ENCODE results near the gene PARM1.

PARM1 gene

DNA sequence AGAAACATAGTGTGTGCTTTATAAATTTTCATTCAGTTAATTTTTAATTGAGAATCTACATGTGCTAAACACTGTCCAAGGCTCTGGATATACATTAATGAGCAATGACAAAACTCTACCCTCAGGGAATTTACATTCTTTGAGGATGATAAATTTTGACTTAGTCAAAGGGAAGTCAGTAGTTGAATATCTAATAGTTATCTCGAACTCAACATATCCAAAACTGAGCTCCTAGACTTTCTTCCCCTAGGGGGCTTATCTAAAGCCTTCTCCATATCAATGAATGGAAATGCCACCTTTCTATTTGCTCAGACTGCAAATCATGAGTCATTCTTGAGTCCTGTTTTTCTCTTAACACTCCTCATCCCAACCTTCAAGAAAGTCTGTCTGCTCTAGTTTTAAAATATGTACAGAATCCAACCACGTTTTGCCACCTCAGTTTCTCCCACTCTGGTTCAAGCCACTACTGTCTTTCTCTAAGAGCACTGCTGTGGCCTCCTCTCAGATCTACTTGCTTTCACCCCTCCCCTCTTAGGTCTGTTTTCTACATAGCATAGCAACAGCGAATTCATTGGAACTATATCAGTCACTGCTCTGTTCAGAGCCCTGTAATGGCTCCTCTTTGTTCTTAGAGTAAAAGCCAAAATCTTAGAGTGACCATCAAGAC, 9.5 kb downstream of the PARM1 start:
- DNase-seq (ENCODE audit: low read depth): no peak

DNA sequence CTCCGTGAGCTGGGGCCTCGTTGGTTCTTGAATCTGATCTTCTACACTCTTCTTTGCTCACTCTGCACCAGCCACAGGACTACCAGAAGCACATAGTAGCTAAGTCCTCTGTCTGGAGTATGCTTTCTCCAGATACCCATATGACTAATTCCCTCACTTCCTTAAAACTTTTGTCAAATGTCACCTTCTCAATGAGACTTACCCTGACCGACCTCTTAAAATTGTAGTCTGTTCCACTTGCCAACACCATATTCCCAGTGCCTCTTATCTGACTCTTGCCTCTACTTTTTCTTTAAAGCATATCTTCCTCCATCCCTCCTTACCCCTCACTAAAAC, 10.0 kb downstream of the PARM1 start:
- DNase-seq (ENCODE audit: low read depth): no peak

DNA sequence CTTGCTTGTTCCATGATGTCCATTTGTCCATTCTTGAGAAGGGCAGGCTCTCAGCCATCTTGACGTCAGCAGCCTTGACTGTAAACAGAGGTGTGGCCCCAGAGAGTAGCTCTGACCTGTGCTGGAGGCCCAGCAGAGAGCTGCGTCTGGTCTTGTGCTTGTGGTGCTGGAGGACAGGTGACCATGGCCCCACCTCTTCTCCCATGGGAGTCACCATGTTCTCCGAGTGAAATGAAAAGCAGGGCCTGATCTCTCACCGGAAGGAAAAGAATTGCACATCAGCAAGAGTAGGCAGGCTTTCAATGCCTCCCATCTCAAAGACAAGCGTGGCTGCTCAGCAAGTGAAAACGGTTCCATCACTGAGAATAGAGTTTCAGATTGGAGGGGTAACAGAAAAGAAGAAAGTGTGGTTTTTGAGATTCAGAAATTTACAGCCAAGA, 11.5 kb downstream of the PARM1 start:
- no peak for DNase-seq (ENCODE audit: low read depth)

- no peak for DNase-seq (ENCODE audit: low read depth)
These were observed 13.3 kb downstream of the PARM1 start for GRCh38 chr4:74946196-74946595.

DNA sequence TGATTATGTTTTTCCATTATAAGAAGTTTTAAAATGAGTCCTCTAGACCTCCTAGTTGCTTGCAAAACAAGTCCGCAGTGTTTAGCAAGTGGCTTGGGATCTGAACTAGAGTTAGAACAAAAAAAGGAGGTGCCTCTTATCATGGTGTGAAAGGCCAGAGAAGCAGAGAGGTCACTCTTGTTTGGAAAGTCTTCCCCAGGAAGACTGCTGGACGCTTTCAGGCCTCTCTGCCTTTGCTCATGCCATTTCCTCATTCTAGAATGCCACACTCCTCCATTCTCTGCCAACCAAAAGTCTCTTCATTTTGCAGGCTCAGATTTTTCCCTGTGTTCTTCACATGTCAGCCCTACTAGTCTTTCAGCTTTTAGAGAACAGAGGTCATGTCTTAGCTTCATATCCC, 14.9 kb downstream of the PARM1 start:
- DNase-seq (ENCODE audit: low read depth): no peak

DNA sequence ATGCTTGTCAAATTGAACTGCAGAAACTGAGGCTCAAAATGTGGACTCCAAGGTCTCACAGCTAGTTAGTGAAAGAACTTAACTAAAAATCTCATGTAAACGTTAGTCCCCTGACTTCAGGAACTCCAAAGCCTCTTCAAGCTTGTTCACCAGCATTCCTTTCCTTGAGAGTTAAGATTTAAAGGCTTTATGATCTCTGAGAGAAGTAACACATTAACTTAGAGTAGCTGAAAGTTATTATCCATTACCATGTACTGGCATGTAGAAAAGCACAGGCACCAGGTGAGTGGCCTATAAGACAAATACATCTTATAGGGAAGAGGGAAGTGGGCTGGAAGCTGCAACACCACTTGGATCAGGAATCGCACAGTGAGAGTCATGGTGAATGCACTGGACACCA, 15.3 kb downstream of the PARM1 start:
- no peak for DNase-seq (ENCODE audit: low read depth)

GRCh38 chr4:74950200-74950599, 17.3 kb downstream of the PARM1 start:
- no peak for DNase-seq (ENCODE audit: low read depth)

GRCh38 chr4:74950882-74951281, 18.0 kb downstream of the PARM1 start:
- DNase-seq (ENCODE audit: low read depth): no peak

DNA sequence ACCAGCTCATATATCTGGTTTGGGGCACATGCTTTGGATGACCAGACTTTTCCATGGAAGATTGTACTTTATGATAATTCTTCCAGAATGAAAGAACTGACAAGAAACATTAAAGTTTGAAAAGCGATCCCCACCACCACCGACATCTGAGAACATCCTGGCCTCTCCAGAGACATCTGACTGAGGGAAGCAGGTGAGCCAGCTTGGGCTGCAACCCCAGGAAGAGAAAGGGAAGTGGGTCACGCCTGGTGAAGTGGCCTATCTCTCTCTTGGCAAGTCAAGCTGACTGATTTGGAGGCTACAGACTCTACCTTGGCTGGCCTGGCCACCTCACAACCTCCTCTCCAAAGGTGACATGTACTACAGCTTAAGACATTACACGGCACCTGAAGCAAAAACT, 20.7 kb downstream of the PARM1 start:
- DNase-seq (ENCODE audit: low read depth): no peak

- DNase-seq (ENCODE audit: low read depth): no peak
These were observed 26.0 kb downstream of the PARM1 start for GRCh38 chr4:74958881-74959280.

DNA sequence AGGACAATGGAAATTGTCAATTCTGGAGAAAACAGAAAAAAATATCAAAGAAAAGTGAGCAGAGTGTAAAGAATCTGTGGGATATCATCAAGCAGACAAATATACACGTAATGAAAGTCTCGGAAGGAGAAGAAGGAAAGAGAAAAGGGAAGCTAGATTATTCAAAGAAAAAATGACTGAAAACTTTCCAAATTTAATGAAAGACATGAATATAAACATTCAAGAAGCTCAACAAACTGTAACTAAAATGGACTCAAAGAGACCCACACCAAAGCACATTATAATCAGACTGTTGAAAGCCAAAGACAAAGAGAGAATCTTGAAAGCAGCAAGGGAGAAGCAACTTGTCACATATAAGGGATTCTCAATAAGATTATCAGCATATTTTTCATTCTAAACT, 28.3 kb downstream of the PARM1 start:
- no peak for DNase-seq (ENCODE audit: low read depth)

DNA sequence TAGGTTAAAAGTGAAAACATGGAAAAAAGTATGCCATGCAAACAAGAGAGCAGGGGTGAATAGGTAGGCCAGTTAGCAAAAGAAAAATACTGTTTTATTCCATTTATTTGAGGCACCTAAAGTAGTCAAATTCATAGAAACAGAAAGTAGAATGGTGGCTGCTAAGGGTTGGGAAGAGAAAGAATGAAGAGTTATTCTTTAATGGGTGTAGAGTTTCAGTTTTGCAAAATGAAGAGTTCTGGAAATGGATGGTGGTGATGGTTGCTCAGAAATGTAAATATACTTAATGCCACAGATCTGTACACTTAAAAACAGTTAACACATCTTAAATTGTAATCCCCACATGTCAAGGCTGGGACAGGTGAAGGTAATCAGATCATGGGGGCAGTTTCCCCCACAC, 29.7 kb downstream of the PARM1 start:
- no peak for DNase-seq (ENCODE audit: low read depth)

GRCh38 chr4:74964311-74964710, 31.4 kb downstream of the PARM1 start:
- DNase-seq (ENCODE audit: low read depth): no peak

GRCh38 chr4:74967324-74967723, 34.4 kb downstream of the PARM1 start:
- DNase-seq (ENCODE audit: low read depth): no peak

DNA sequence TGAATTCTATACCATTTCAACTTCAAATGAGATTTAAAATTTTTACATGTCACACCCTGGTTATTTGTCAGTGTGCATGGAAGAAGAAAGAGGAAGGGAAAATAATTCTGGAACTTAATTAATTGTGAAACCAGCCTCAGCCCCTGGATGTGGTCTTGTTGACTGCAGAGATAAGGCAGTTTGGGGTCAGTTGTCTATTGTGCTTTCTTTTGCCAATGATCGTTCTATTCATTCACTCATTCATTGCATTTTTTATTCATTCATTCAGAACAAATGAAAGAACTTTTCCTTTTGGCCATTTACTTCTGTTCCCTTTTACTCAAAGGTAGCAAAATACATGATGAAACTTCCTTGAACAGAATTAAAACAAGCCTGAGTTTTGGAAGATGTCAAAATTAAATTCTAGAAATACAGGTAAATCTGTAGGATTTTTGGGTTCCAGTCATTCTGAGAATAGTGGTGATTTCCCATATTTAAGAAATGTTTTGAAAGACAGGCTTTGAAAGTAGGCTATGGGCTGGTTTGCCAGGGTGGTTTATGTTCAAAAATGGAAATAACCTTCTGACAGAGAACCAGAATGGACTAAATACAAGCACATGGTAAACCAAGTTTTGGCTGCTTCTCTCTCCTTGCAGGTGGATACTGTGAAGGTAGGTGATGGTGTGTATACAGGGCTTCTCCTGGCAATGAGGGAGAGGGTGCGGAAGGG, 35.7 kb downstream of the PARM1 start:
- no peak for DNase-seq (ENCODE audit: low read depth)

- no peak for DNase-seq (ENCODE audit: low read depth)
These were observed 36.9 kb downstream of the PARM1 start for GRCh38 chr4:74969507-74970474.

- DNase-seq (ENCODE audit: low read depth): no peak
These were observed 37.7 kb downstream of the PARM1 start for GRCh38 chr4:74970577-74970976.

GRCh38 chr4:74971862-74972261, 38.9 kb downstream of the PARM1 start:
- no peak for DNase-seq (ENCODE audit: low read depth)

DNA sequence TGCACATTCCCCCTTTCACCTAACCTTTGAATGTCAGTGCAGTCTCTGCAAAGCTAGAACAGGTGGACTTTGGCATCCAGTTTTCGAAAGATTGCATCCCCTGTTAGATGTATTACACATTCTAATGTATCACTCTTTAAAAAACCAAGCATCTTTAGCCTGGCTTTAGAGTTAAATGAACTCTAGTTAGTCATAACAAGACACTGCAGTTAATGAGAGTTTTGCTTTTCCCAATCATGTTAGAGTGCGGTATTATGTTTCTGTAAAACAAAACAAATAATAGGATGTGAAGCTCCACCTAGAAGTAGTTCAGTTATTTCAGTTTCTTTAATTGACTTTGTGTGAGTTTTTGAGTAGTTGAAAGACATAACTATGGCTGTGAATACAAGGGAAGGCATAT, 42.2 kb downstream of the PARM1 start:
- no peak for DNase-seq (ENCODE audit: low read depth)

GRCh38 chr4:74975848-74976824, 43.2 kb downstream of the PARM1 start:
- no peak for DNase-seq (ENCODE audit: low read depth)

DNA sequence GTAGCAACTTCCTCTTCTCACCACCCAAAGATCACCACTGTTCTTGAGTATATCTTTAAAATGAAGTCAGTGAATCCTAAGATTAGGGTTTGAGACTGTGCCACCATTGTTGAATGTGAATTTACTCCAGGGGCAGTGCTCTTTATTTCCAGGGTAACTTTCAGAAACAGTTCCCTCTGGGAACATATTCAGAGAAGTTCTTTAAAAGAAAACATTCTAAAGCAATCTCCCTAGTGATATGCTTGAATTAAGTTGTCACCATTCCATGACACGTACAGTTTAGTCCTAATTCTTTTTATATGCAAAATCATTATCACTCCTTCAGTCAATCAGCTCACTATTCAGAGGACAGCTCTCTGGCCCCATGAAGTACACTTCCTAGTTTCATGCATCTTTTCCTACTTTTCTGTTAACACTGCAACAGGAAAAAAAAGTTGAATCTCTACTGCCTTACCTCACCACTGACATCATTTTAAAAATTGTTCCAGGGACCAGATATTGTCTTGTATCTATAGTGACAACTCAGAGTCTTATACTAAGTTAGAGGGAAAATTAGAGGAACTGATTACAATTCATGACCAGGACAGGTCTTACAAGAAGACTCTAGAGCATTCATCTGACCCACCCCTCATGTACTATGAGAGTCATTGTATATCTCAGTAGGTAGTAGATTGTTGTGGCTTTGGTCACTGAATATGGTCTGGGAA, 49.8 kb downstream of the PARM1 start:
- DNase-seq (ENCODE audit: low read depth): no peak

Measured in stimulated activated CD8-positive, alpha-beta memory T cell treated with anti-CD3 and anti-CD28 coated beads, Interleukin-4, amount 100 ng/mL, for 24 hours (primary cell).